ENCODE measurements around the gene ARFRP1.
"Not testable (repeated sequence)": the region's sequence is repeated elsewhere in the genome, so short reads cannot be mapped to it uniquely, and the experiment has no call there.

The ARFRP1 gene

DNA sequence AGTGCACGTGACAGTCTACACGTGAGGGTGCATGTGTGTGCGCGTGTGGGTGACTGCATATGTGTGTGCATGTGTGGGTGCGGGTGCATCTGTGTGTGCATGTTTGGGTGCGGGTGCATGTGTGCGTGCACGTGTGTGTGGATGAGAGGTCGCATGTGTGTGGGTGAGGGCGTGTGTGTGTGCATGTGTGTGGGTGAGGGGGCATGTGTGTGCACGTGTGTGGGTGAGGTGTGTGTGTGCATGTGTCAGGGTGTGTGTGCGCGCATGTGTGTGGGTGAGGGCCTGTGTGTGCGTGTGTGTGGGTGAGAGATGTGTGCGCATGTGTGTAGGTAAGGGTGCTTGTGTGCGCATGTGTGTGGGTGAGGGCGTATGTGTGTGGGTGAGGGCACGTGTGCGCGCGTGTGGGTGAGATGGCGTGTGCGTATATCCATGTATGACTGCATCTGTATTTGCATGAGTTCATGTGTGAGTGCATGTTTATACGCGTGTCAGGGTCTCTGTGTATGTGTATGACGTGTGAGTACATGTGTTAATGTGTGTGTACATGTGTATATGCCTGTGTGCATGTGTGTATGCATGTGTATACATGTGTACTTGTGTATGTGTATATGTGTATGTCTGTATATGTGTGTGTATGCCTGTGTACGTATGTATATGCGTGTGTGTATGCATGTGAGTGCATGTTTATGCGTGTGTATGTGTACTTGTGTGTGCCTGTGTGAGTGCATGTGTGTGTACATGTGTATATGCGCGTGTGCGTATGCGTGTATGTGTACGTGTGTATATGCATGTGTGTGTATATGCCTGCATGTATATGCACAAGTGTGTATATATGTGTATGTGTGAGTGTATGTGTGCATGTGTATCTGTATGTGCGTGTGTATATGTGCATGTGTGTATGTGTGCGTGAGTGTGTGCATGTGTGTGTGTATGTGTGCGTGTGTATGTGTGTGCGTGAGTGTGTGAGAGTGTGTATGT is 24.6 kb upstream of the ARFRP1 start:
- ATAC-seq, result no peak

DNA sequence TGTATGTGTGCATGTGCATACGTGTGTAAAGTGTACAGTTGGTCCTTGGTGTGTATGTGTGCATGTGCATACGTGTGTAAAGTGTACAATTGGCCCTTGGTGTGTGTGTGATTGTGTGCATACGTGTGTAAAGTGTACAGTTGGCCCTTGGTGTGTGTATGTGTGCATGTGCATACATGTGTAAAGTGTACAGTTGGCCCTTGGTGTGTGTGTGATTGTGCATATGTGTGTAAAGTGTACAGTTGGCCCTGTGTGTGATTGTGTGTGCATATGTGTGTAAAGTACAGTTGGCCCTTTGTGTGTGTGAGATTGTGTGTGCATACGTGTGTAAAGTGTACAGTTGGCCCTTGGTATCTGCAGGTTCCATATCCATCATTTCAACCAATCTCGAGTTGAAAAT is 23.6 kb upstream of the ARFRP1 start:
- no peak for ATAC-seq

DNA sequence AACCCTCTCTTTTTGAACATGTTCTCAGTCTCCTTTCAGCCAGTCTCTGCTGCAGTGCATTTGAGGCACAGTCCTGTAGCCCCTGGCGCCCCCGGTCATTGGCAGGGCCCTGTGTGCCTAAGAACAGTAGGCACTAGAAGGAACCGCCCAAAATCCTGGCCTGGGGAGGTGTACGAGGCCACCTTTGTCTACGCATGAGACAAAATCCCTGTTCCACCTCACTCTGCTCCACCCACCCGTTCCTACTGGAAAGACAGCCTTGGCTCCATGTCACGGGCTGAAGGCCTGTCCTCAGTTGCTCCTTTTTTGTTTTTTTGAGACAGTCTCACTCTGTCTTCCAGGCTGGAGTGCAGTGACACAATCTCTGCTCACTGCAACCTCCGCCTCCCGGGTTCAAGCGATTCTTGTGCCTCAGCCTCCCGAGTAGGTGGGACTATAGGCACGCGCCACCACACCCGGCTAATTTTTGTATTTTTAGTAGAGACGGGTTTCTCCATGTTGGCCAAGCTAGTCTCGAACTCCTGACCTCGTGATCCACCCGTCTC is 22.5 kb upstream of the ARFRP1 start:
- not testable (repeated sequence) for ATAC-seq

GRCh38 chr20:63722967-63723622 is 15.3 kb upstream of the ARFRP1 start:
- ATAC-seq, result not testable (repeated sequence)

DNA sequence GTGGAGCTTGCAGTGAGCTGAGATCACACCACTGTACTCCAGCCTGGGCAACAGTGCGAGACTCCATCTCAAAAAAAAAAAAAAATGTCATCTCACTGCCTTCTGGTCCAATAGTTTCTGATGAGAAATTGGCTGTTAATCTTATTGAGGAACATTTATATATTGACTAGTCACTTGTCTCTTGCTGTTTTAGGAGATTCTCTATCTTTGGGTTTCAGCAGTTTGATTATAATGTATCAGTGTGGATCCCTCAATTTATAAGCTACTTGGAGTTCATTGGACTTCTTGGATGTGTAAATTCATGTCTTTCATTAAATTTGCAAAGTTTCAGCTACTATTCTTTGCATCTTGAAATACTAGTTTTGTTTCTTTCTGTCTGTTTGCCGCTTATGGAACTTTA is 11.2 kb upstream of the ARFRP1 start:
- no peak for ATAC-seq

DNA sequence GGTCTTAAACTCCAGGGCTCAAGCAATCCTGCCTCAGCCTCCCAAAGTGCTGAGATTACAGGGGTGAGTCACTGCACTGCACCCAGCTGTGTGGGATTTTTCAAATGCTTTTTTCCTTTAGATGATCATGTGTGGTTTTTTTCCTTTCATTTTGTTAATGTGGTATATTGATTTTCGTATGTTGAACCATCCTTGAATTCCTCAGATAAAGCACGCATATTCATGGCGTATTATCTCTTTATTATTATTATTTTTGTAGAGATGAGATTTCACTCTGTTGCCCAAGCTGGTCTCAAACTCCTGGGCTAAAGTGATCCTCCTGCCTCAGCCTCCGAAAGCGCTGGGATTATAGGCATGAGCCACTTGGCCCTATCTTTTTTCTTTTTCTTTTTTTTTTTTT is 7.1 kb upstream of the ARFRP1 start:
- no peak for ATAC-seq

GRCh38 chr20:63712191-63712590 is 4.4 kb upstream of the ARFRP1 start:
- no peak for ATAC-seq

DNA sequence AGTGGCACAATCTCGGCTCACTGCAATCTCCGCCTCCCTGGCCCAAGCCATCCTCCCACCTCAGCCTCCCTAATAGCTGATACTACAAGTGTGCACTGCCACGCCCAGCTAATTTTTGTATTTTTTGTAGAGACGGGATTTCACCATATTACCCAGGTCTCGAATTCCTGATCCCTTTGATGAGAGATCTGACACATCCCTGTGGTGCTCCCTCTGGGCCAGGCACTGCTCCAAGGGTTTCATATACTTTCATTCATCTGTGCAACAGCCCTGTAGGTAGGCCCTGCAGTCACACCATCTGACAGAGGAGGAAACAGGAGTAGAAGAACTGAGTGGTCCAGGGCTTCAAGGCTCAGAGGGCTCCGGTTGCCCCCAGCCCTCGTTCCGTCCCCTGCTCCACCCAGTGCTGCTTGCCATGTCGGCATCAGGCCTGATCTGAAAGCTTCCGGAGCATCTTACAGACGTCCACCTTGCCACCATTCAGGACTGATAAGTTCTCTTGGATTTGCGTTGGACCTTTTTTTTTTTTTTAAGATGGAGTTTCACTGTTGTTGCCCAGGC is 3.4 kb upstream of the ARFRP1 start:
- ATAC-seq, result no peak

DNA sequence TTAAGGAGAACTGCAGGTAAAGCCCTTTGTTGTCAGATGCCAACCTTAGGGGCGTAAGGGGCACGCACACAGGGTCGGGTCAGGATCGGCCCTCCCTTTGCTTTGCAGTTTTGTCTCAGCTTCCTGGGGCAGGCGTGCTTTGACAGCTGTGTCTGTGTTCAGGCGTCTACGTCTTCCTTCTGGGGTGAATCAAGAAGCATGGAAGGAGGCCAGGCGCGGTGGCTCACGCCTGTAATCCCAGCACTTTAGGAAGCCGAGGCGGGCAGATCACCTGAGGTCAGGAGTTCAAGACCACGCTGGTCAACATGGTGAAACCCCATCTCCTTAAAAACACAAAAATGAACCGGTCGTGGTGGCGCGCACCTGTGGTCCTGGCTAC is 1.4 kb upstream of the ARFRP1 start:
- ATAC-seq, result no peak

- ATAC-seq, result no peak
These were observed 749 bp upstream of the ARFRP1 start for GRCh38 chr20:63708301-63709148.

GRCh38 chr20:63706852-63707557 is 771 bp downstream of the ARFRP1 start:
- ATAC-seq, result peak; percentile 54 to 58

DNA sequence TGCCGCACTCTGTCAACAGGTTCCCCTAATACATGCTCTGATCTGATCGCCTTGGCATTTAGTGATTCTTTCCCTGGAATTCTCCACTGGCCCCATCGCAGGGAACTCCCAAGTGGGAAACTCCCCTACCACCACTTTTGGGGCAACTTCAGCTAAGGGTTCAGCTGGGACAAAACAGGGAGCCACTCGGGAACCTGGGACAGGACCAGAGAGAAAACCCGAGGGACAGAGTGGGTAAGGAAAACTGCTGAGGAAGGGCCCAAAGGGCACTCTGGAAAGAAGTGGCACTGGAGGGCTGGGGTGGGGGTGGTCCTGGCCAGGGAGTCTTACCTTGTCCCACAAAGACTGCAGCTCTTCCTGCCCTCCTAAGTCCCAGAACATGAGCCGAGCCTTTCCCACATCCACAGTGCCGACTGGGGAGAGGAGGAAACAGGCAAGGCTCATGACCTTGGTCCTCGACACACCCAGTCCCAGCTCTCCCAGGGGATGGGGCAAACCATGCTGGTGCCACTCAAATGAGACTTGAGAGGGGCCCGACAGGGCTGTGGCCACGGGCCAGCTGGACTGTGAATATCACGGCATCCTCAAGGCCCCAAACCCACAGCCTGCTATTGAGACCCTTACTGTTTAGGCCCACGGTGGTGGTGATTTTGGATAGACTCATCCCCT is 1.6 kb downstream of the ARFRP1 start:
- ATAC-seq, result no peak

- ATAC-seq, result no peak
These were observed 2.3 kb downstream of the ARFRP1 start for GRCh38 chr20:63705232-63706026.

GRCh38 chr20:63704749-63705117 is 3.0 kb downstream of the ARFRP1 start:
- ATAC-seq, result no peak

DNA sequence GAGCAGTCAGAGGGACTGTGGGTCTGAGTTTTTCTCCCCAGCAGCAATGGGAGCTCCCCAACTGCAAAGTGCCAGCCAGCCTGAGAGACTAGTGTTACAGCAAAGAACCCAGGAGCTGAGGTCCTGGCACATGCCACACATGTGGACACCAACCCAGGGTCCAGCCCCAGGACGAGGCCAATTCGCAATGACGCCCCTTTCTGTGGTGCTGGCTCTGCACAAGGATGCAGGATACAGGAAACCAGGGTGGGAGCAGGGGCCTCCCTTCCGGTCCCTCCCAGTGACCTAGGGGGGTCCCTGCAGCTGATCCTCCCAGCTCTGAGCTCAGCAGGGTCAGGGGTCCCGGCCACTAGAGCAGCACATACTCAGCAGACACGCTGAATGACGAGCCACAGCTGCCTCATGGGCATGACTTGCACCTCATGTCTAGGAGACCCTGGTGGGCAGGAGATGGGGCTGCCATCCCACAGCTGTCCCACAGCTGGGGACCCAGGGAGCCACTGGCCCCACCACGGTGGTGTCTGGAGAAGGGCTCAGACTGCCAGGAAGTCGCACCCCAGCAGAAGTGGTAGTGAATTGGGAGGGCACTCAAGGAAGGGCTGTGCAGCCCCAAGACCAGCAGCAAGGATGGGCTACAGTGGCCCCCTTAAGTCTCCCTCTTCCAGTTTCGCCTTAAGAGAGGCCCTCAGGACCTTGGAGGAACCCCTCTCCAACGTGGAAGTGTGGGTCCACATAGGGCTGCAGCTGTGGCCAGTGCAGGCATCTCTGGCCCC is 3.6 kb downstream of the ARFRP1 start:
- no peak for ATAC-seq

DNA sequence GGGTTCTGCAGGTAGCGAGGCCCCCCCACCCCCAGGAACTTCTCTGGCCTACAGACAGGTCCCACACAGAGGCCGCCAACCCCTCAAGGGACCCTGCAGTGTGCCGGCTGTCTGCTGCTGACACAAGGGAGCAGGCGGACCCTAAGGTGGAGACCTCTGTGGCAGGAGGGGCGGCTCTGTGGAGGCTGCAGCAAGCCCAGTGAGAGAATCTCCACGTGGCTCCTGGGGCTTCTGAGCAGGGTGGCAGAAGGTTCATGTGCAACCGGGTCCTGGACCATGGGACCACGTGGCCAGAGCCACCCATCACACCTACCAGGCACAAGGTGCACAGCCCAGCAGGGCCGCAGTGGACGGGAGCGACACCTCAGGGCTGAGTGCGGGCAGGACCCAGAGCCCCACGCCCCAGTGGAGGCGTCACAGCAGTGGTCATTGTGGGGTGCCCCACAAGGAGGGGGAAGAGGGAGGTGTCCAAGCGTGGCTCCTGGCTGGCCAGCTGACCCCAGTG is 4.3 kb downstream of the ARFRP1 start:
- no peak for ATAC-seq

GRCh38 chr20:63702751-63703470 is 4.9 kb downstream of the ARFRP1 start:
- ATAC-seq, result no peak

DNA sequence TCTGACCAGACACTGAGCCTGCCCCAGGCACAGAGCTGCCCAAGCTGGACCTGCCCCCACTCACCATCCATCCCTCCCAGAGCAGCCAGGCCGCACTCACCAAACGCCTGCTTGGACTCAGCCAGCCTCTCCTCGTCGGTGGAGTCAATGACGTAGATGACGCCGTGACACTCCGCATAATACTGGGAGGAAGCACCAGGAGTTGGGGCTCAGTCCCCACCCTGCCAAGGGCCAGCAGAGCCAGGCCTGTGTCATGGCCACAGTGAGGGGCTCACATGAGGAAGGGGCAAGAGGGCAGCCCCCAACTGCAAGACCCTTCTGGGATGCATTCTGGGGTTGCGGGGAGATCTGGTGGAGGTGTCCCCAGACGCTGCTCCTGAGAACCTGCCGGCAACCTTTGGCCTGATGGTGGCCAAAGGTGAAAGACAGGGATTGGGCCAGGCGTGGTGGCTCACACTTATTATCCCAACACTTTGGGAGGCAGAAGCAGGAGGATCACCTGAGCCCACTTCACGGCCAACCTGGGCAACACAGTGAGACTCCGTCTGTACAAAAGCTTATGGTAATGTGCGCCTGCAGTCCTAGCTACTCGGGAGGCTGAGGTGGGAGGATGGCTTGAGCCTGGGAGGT is 5.6 kb downstream of the ARFRP1 start:
- ATAC-seq, result no peak
